IPS-18c (cell line): ENCODE results near the gene SYT7.

Source experiments
- H3K4me3 ChIP-seq: 2 replicates; pipeline ENCODE4 v1.7.0; 2013; ENCODE audit warnings: low read depth, mild to moderate bottlenecking, low read length, moderate library complexity; ENCODE audit not compliant: insufficient read depth
- H3K9me3 ChIP-seq: one replicate; pipeline ENCODE4 v1.6.1; 2013; ENCODE audit warnings: mild to moderate bottlenecking, low read length, moderate library complexity; ENCODE audit not compliant: control insufficient read depth, insufficient read depth

Gene SYT7

GRCh38 chr11:61516675-61517572 lies 64.0 kb downstream of the SYT7 start:
- no peak overlapping the region for H3K4me3 ChIP-seq
- no peaks in the 10 kb centered on the region for H3K9me3 ChIP-seq

- Histone ChIP-seq H3K4me3 (no peak overlapping the region), H3K9me3 (no peaks in the 10 kb centered on the region)
Observed at GRCh38 chr11:61516191-61516590, 64.7 kb downstream of the SYT7 start.

- Histone ChIP-seq H3K4me3 (no peak overlapping the region), H3K9me3 (no peaks in the 10 kb centered on the region)
Observed at GRCh38 chr11:61515686-61516085, 65.2 kb downstream of the SYT7 start.

GRCh38 chr11:61514050-61514917 lies 66.6 kb downstream of the SYT7 start:
- no peaks in the 10 kb centered on the region for H3K9me3 ChIP-seq
- no peak overlapping the region for H3K4me3 ChIP-seq

- Histone ChIP-seq H3K9me3 (no peaks in the 10 kb centered on the region), H3K4me3 (no peak overlapping the region)
Observed at GRCh38 chr11:61513143-61513765, 67.6 kb downstream of the SYT7 start.

GRCh38 chr11:61512435-61512834 lies 68.4 kb downstream of the SYT7 start:
- H3K4me3 ChIP-seq: no peak overlapping the region
- H3K9me3 ChIP-seq: no peaks in the 10 kb centered on the region

GRCh38 chr11:61511383-61511782 lies 69.5 kb downstream of the SYT7 start:
- Histone ChIP-seq H3K9me3 (no peaks in the 10 kb centered on the region), H3K4me3 (no peak overlapping the region)

GRCh38 chr11:61510974-61511373 lies 69.9 kb downstream of the SYT7 start:
- H3K4me3 ChIP-seq: no peak overlapping the region
- H3K9me3 ChIP-seq: no peaks in the 10 kb centered on the region

- no peaks in the 10 kb centered on the region for H3K9me3 ChIP-seq
- no peak overlapping the region for H3K4me3 ChIP-seq
Observed at GRCh38 chr11:61510166-61510919, 70.5 kb downstream of the SYT7 start.

GRCh38 chr11:61509043-61510029 lies 71.5 kb downstream of the SYT7 start:
- Histone ChIP-seq H3K9me3 (no peaks in the 10 kb centered on the region), H3K4me3 (peak overlapping the region; percentile 31)

- Histone ChIP-seq H3K9me3 (no peaks in the 10 kb centered on the region), H3K4me3 (peak within 1 kb of the TSS; percentile 35)
Observed at GRCh38 chr11:61507962-61508861, 72.7 kb downstream of the SYT7 start, which contains the start of gene LRRC10B. Gene LRRC10B, plus strand, starts transcription at chr11:61508749. Its CDS starts 250 bp downstream, at chr11:61508999.

- H3K9me3 ChIP-seq: no peaks in the 10 kb centered on the region
- H3K4me3 ChIP-seq: peak overlapping the region; percentile 35; the same call in 1 of the 2 replicates
Observed at GRCh38 chr11:61507012-61507768, 73.7 kb downstream of the SYT7 start.

GRCh38 chr11:61505640-61506155 lies 75.2 kb downstream of the SYT7 start:
- no peak overlapping the region for H3K4me3 ChIP-seq
- H3K9me3 ChIP-seq: no peaks in the 10 kb centered on the region

- H3K9me3 ChIP-seq: no peaks in the 10 kb centered on the region
- no peak overlapping the region for H3K4me3 ChIP-seq
Observed at GRCh38 chr11:61505106-61505505, 75.8 kb downstream of the SYT7 start.
